CD14-positive monocyte (primary cell): Measurements from ENCODE around the gene CD2AP. TPM values are rescaled to one million over a fixed set of nuclear protein-coding genes. Genes with fewer than 3 reads are reported as not detected.

Experiments
- DNase-seq, 3 donors: peaks; one replicate each; pipeline ENCODE4 v3.0.0-alpha.2; 2011 to 2022
- H2AFZ ChIP-seq: 2 replicates; pipeline ENCODE4 v1.6.0; 2012; ENCODE audit warnings: mild to moderate bottlenecking, low read depth, low read length, inconsistent platforms; ENCODE audit not compliant: insufficient read depth, poor library complexity, severe bottlenecking
- H3K27ac ChIP-seq, 2 donors: 1 replicate in 1 of 2; 2 replicates in 1 of 2; pipeline ENCODE4 v1.5.1; 2012 to 2013; ENCODE audit warnings: low read length in 2 of 2, control low read depth in 1 of 2, inconsistent platforms in 1 of 2, low read depth in 1 of 2, mild to moderate bottlenecking in 1 of 2
- H3K27me3 ChIP-seq, 2 donors: one replicate each; pipeline versions ENCODE4 v1.6.0 to v1.6.1; 2011 to 2013; ENCODE audit warnings: low read length in 2 of 2; ENCODE audit not compliant: control insufficient read depth in 2 of 2, insufficient read depth in 2 of 2
- H3K36me3 ChIP-seq, 2 donors: replicated peaks in 1 of 2; 1 replicate in 1 of 2; 2 replicates in 1 of 2; pipeline versions ENCODE4 v1.5.1 to v1.6.1; 2012 to 2013; ENCODE audit warnings: low read length in 2 of 2, control low read depth in 1 of 2, inconsistent platforms in 1 of 2, mild to moderate bottlenecking in 1 of 2; ENCODE audit not compliant: insufficient read depth in 2 of 2, control insufficient read depth in 1 of 2
- H3K4me1 ChIP-seq, 2 donors: 1 replicate in 1 of 2; 2 replicates in 1 of 2; pipeline versions ENCODE4 v1.5.1 to v1.6.1; 2012 to 2013; ENCODE audit warnings: low read length in 2 of 2, control low read depth in 1 of 2, inconsistent platforms in 1 of 2, mild to moderate bottlenecking in 1 of 2, moderate library complexity in 1 of 2; ENCODE audit not compliant: insufficient read depth in 2 of 2, control insufficient read depth in 1 of 2
- H3K4me2 ChIP-seq: replicated peaks from 2 replicates; pipeline ENCODE3; 2012; ENCODE audit warnings: low read length, moderate library complexity, mild to moderate bottlenecking; ENCODE audit not compliant: poor library complexity, severe bottlenecking; ENCODE audit errors: extremely low read depth
- H3K4me3 ChIP-seq, 3 experiments: fragments of 200-600 bp in 1 of 3; sonication (generic) in 1 of 3; replicated peaks in 1 of 3; 1 replicate in 2 of 3; 2 replicates in 1 of 3; pipeline ENCODE4 v1.5.1; 2011 to 2013; ENCODE audit warnings: low read length in 3 of 3, mild to moderate bottlenecking in 3 of 3, control low read depth in 2 of 3, low read depth in 2 of 3, inconsistent platforms in 1 of 3, moderate library complexity in 1 of 3
- H3K79me2 ChIP-seq: 2 replicates; pipeline ENCODE4 v1.6.0; 2012; ENCODE audit warnings: mild to moderate bottlenecking, control low read depth, inconsistent platforms, low read length, moderate library complexity; ENCODE audit not compliant: insufficient read depth
- H3K9ac ChIP-seq: 2 replicates; pipeline ENCODE4 v1.6.0; 2017; ENCODE audit warnings: low read length, mild to moderate bottlenecking; ENCODE audit not compliant: insufficient read depth, poor library complexity, severe bottlenecking
- H3K9me3 ChIP-seq, 2 donors: replicated peaks in 1 of 2; 1 replicate in 1 of 2; 2 replicates in 1 of 2; pipeline versions ENCODE4 v1.5.1 to v1.6.1; 2012 to 2013; ENCODE audit warnings: low read length in 2 of 2, control low read depth in 1 of 2; ENCODE audit not compliant: control insufficient read depth in 1 of 2, insufficient read depth in 1 of 2
- H4K20me1 ChIP-seq: 2 replicates; pipeline ENCODE4 v1.6.0; 2012; ENCODE audit warnings: mild to moderate bottlenecking, low read length, control low read depth, moderate library complexity; ENCODE audit not compliant: insufficient read depth
- H3K27ac Mint-ChIP-seq, 7 donors: one replicate each; pipeline ENCODE4 v1.8.0; 2020; ENCODE audit warnings: mild to moderate bottlenecking in 7 of 7, mixed read lengths in 7 of 7, moderate library complexity in 6 of 7, inconsistent platforms in 2 of 7
- H3K27me3 Mint-ChIP-seq, 3 donors: one replicate each; pipeline ENCODE4 v1.8.0; 2021 to 2022; ENCODE audit warnings: low read depth in 3 of 3, mild to moderate bottlenecking in 3 of 3, mixed read lengths in 3 of 3, moderate library complexity in 3 of 3, inconsistent platforms in 1 of 3
- H3K36me3 Mint-ChIP-seq, 2 donors: one replicate each; pipeline ENCODE4 v1.8.0; 2020; ENCODE audit warnings: mixed read lengths in 2 of 2, inconsistent platforms in 1 of 2, mild to moderate bottlenecking in 1 of 2
- H3K4me1 Mint-ChIP-seq: one replicate; pipeline ENCODE4 v1.8.0; 2020; ENCODE audit warnings: mild to moderate bottlenecking, mixed read lengths
- H3K4me3 Mint-ChIP-seq, 2 donors: one replicate each; pipeline ENCODE4 v1.8.0; 2020; ENCODE audit warnings: mild to moderate bottlenecking in 2 of 2, mixed read lengths in 2 of 2, moderate library complexity in 1 of 2
- H3K9me3 Mint-ChIP-seq, 7 donors: one replicate each; pipeline ENCODE4 v1.8.0; 2020 to 2022; ENCODE audit warnings: mixed read lengths in 7 of 7, mild to moderate bottlenecking in 6 of 7, moderate library complexity in 6 of 7, inconsistent platforms in 2 of 7
- WGBS: methylation state at CpG from one replicate; pipeline ENCODE4 v1.1.5; 2013; ENCODE audit warnings: missing lambda C conversion rate; ENCODE audit not compliant: insufficient coverage; 5-methylcytosine and 5-hydroxymethylcytosine counted together
- intact Hi-C, 2 donors: fragments of 100-400 bp; cut with micrococcal nuclease; formaldehyde crosslinking; loops; one replicate each; pipeline versions ENCODE4 v1.15.0 to v1.15.1; 2023
- polyA plus RNA-seq, 3 donors: library from polyadenylated mRNA; depleted of rRNA in 1 of 3; unstranded in 2 of 3; stranded (reverse) in 1 of 3; fragments of 300-500 nt in 2 of 3; fragments of >200 nt in 1 of 3; fragmentation: Illumina TruSeq in 2 of 3; gene quantifications; 1 replicate in 2 of 3; 2 replicates in 1 of 3; pipeline ENCODE4 v1.2.3, GENCODE V29; 2012 to 2021
- TF ChIP-seq, protein P1 (sequence below): fragments of 200-600 bp; IDR thresholded peaks from one replicate; pipeline ENCODE4 v1.8.0; 2022; ENCODE audit warnings: antibody characterized with exemption, mild to moderate bottlenecking

CD2AP gene
- polyA plus RNA-seq, 3 donors: 1.5 to 2.4 (median 2.0) TPM

GRCh38 chr6:47524136-47524845 lies 46.7 kb downstream of the CD2AP start:
- H3K27me3 Mint-ChIP-seq: peaks cover 0 to 2% (median 0%) of the 10 kb centered on the region in 3 donors
- no peak overlapping the region for H2AFZ ChIP-seq
- peaks cover 7% of the 10 kb centered on the region for H3K4me1 Mint-ChIP-seq
- no peak overlapping the region for H3K27ac ChIP-seq
- DNase-seq: no peak
- no peaks in the 10 kb centered on the region for H3K27me3 ChIP-seq
- H3K4me2 ChIP-seq: no peak overlapping the region
- H3K79me2 ChIP-seq: peaks cover 5% of the 10 kb centered on the region
- no peaks in the 10 kb centered on the region for H3K9me3 ChIP-seq
- intact Hi-C loops: no loop called here
- peak overlapping the region in 1 of 7 donors; percentile 20 for H3K27ac Mint-ChIP-seq
- TF ChIP-seq, protein P1, sequence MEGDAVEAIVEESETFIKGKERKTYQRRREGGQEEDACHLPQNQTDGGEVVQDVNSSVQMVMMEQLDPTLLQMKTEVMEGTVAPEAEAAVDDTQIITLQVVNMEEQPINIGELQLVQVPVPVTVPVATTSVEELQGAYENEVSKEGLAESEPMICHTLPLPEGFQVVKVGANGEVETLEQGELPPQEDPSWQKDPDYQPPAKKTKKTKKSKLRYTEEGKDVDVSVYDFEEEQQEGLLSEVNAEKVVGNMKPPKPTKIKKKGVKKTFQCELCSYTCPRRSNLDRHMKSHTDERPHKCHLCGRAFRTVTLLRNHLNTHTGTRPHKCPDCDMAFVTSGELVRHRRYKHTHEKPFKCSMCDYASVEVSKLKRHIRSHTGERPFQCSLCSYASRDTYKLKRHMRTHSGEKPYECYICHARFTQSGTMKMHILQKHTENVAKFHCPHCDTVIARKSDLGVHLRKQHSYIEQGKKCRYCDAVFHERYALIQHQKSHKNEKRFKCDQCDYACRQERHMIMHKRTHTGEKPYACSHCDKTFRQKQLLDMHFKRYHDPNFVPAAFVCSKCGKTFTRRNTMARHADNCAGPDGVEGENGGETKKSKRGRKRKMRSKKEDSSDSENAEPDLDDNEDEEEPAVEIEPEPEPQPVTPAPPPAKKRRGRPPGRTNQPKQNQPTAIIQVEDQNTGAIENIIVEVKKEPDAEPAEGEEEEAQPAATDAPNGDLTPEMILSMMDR: no peak
- H3K4me3 ChIP-seq: no peak overlapping the region
- no peaks in the 10 kb centered on the region for H3K9me3 Mint-ChIP-seq
- H3K36me3 Mint-ChIP-seq: peaks cover 9 to 11% of the 10 kb centered on the region in 2 donors
- no peak overlapping the region for H3K9ac ChIP-seq
- H3K4me1 ChIP-seq: no peaks in the 10 kb centered on the region
- no peaks in the 10 kb centered on the region for H4K20me1 ChIP-seq
- WGBS: 89% methylated on average over 1 of the region's 3 CpGs
- no peak overlapping the region for H3K4me3 Mint-ChIP-seq
- peaks cover 0 to 8% of the 10 kb centered on the region in 2 donors for H3K36me3 ChIP-seq

DNA sequence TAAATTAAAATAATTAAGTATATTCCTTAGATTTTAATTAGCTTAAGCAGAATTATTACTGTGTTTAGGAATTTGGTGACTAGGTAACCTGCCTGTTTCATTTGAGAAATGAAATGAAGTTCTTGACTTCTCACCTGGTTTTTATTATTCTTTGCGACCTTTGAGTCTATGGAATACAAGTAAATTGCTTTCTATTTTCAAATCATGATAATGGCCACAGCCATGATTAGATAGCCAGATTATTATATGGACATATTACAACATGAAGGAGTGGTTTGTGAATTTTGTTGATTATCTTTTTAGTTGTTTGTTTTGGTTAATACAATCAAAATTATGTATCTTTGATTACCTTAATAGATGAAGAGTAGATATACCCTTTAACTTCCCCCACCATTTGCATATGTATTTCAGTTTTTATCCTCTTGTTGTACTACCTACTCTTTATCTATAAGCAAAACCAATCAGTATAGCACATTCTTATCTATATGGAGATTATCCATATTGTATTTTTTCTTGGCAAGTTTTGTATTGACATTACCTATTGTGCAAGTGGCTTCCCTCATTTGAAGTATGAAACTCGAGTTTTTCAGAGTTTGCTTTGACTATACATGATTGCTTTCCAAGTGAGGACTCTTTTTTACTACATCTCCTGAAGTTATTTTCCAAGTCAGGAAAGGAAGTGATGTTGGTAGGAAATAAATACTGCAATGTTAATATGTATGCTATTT lies 47.9 kb downstream of the CD2AP start:
- H3K27me3 Mint-ChIP-seq: peaks cover 0 to 2% (median 0%) of the 10 kb centered on the region in 3 donors
- Histone ChIP-seq H3K36me3 (peaks cover 0 to 8% of the 10 kb centered on the region in 2 donors), H3K4me1 (no peaks in the 10 kb centered on the region), H3K27ac (no peak overlapping the region), H3K9me3 (no peaks in the 10 kb centered on the region), H3K4me2 (no peak overlapping the region), H3K4me3 (no peak overlapping the region), H3K9ac (no peak overlapping the region), H2AFZ (no peak overlapping the region), H3K79me2 (no peaks in the 10 kb centered on the region), H3K27me3 (no peaks in the 10 kb centered on the region), H4K20me1 (no peaks in the 10 kb centered on the region)
- no peaks in the 10 kb centered on the region for H3K9me3 Mint-ChIP-seq
- no peak overlapping the region for H3K4me3 Mint-ChIP-seq
- no peak for DNase-seq
- WGBS: no CpG with 5 or more reads among the region's 2 CpGs
- peaks cover 9 to 11% of the 10 kb centered on the region in 2 donors for H3K36me3 Mint-ChIP-seq
- TF ChIP-seq, protein P1: no peak
- peaks cover 7% of the 10 kb centered on the region for H3K4me1 Mint-ChIP-seq
- intact Hi-C loops: no loop called here
- H3K27ac Mint-ChIP-seq: no peak overlapping the region
